Measurements from ENCODE around the gene PHPT1.

The PHPT1 gene

DNA sequence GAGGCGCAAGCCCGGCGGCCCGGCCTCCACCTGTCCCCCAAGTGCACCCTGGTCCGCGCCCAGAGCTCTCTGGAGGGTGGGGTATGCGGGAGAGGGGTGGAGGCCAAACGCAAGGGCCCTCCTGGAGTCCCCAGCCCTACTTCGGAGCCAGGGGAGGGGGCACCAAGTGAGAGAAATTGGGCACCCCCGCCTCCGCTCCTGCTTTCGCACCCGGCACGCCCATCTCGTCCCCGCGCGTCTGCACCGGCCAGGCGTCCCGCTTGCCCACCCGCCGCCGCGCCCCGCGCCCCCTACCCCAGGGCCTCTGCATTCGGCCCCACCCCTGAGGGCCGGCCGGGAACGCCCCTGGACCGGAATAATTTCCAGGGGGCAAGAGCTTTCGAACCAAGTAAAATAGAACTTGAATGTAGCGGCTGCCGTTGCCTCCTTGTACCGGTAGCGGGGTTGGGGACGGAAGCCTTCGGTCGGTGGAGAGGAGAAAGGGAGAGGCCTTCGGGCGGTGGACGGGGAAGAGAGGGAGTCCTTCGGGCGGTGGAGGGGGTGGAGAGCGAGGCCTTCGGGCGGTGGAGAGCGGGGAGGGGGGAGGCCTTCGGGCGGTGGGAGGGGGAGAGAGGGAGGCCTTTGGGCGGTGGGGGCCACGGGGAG is 694 bp upstream of the PHPT1 start:
- Mint-ChIP-seq H3K36me3 (peaks cover 55% of the 10 kb centered on the region), H3K9me3 (no peaks in the 10 kb centered on the region), H3K27ac (peak overlapping the region; percentile 92), H3K4me3 (peak overlapping the region; percentile 94), H3K4me1 (peaks cover 17% of the 10 kb centered on the region)
- peak in 1 of 2 donors; percentile 74 for DNase-seq (ENCODE audit: low spot score in 2 of 2)
- ATAC-seq: peak; percentile 9

- peak in 1 of 2 donors; percentile 51 for DNase-seq (ENCODE audit: low spot score in 2 of 2)
- Mint-ChIP-seq H3K4me3 (peak overlapping the region; percentile 94), H3K36me3 (peaks cover 51% of the 10 kb centered on the region), H3K9me3 (no peaks in the 10 kb centered on the region), H3K27ac (no peak overlapping the region), H3K4me1 (peaks cover 17% of the 10 kb centered on the region)
- no peak for ATAC-seq
Observed at GRCh38 chr9:136849960-136850865, 1.0 kb downstream of the PHPT1 start.

DNA sequence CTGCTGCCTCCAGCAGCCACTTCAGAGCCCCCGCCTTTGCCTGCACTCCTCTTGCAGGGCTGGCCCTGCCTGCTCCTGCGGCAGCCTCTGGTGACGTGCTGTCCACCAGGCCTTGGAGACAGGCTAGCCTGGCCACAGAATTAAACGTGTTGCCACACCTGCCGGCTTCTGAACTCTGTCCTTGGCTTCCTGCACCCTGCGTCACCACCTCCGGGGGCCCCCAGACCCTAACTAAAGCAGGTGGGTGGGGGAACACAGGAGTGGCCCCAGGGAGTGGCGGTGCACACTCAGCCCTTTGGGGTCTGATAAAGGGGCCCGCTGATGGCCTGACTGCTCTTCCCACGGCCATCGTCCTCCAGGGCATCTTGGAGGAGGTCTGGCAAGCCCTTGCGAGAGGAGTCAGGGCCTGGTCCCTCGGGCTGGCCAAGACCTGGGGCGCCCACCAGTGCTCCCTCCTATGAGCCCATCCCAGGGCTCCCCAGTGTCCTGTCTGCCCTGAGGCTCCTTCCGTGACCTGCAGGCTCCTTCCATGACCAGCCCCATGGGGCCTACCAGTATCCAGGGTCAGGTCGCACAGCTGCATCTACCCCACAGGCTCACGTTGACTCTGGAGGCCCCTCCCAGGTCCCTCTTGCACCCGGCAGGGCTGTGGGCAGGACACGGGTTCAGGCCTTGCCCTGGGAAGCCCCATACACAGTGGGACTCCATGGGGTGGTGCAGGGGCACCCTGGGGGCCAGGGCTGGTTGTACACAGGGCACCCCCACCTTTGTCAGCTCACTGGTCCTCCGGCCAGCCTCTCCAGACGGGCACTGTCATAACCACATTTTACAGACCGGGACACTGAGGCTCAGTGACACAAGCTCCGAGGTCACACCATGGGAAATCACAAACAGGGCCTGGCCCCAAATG is 1.9 kb downstream of the PHPT1 start:
- DNase-seq (ENCODE audit: low spot score in 2 of 2) (peak in 1 of 2 donors; percentile 53), ATAC-seq (no peak)
- peak overlapping the region; percentile 94 for H3K4me3 Mint-ChIP-seq
- peaks cover 51% of the 10 kb centered on the region for H3K36me3 Mint-ChIP-seq
- H3K4me1 Mint-ChIP-seq: peaks cover 17% of the 10 kb centered on the region
- H3K27ac Mint-ChIP-seq: no peak overlapping the region
- no peaks in the 10 kb centered on the region for H3K9me3 Mint-ChIP-seq

DNA sequence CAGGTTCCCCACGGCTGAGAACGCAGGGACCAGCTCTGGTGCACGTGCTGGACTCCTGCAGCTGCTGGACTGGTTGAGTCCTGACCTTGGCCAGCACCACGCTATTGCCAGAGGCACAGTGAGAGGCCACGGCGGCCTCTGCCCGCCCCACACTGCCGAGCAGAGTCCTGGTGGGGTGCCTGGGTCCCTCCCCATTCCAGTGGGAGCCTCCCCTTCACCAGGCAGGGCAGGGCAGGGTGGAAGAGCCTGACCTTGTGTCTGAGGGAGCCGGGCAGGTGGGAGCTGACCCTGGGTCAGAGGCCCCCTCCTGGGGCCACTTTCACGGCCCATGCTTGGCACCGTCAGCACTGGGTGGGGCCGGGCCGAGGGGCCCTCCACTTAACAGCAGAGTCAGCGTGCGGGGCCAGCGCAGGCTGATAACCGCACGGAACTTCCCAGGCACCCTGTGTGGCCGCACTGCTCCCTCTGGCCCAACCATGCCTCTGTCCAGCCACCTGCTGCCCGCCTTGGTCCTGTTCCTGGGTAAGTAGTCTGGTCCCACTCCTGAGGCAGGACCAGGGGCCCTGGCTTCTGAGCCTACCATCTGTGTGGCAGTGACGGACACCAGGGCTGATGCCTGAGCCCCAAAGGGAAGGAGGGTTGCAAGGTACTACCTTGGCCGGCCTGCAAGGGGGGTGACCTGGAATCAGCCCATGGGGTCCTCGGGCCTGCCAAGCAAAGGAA is 2.9 kb downstream of the PHPT1 start, which contains the start of gene MAMDC4:
Gene MAMDC4, plus strand, starts transcription at position 406 of the 723 bp plus-strand sequence. Its CDS starts 71 bp downstream, at position 477.
- Mint-ChIP-seq H3K27ac (no peak within 1 kb of the TSS), H3K9me3 (no peaks in the 10 kb centered on the region), H3K4me3 (peak within 1 kb of the TSS; percentile 94), H3K36me3 (peaks cover 51% of the 10 kb centered on the region), H3K4me1 (peaks cover 17% of the 10 kb centered on the region)
- ATAC-seq (no peak), DNase-seq (ENCODE audit: low spot score in 2 of 2) (no peak)

DNA sequence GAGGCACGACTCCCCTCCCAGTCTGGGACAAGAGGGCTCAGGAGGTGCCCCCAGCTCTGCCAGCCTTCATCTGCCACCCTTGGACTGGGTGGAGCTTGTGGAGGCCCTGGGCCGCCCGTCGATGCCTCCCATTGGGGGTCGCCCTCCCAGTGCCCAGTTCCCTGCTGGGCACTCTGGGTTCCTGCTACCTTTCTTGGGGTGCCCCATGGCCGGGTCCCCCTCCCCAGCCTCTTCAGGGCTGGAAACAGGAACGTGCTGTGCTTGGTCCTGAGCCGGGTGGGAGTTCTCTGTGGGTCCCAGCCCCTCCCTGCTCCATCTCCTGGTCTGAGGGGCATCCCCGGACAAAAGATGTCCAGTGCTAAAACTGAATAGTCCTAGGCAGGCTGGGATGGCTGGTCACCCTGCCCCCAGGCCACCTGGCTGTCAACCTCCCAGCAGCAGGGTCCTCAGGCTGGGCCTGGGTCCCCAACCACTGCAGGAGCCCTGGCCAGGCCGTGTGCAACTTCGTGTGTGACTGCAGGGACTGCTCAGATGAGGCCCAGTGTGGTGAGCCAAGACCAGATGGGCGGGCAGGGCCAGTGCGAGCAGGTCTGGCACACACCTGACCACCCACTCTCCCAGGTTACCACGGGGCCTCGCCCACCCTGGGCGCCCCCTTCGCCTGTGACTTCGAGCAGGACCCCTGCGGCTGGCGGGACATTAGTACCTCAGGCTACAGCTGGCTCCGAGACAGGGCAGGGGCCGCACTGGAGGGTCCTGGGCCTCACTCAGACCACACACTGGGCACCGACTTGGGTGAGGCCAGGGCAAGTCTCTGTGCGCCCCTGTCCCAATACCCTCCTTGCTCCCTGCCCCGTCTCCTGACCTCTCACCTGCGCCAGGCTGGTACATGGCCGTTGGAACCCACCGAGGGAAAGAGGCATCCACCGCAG is 3.7 kb downstream of the PHPT1 start:
- H3K9me3 Mint-ChIP-seq: no peaks in the 10 kb centered on the region
- no peak overlapping the region for H3K4me3 Mint-ChIP-seq
- ATAC-seq: no peak
- no peak overlapping the region for H3K27ac Mint-ChIP-seq
- H3K4me1 Mint-ChIP-seq: peaks cover 11% of the 10 kb centered on the region
- DNase-seq (ENCODE audit: low spot score in 2 of 2): no peak
- H3K36me3 Mint-ChIP-seq: peaks cover 43% of the 10 kb centered on the region

DNA sequence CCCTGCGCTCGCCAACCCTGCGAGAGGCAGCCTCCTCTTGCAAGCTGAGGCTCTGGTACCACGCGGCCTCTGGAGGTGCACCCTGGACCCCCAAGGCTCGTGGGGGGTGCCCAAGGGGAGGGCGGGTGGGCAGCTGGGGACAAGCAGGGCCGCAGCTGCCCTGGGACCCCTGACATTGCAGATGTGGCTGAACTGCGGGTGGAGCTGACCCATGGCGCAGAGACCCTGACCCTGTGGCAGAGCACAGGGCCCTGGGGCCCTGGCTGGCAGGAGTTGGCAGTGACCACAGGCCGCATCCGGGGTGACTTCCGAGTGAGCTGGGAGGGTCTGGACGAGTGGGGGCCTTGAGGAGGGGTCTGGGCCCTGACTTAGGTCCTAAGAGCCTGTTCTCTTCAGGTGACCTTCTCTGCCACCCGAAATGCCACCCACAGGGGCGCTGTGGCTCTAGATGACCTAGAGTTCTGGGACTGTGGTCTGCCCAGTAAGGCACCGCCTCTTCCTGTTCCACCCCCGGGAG is 4.4 kb downstream of the PHPT1 start:
- ATAC-seq: no peak
- Mint-ChIP-seq H3K4me1 (peaks cover 10% of the 10 kb centered on the region), H3K27ac (no peak overlapping the region), H3K9me3 (no peaks in the 10 kb centered on the region), H3K4me3 (no peak overlapping the region), H3K36me3 (peaks cover 36% of the 10 kb centered on the region)
- no peak for DNase-seq (ENCODE audit: low spot score in 2 of 2)

DNA sequence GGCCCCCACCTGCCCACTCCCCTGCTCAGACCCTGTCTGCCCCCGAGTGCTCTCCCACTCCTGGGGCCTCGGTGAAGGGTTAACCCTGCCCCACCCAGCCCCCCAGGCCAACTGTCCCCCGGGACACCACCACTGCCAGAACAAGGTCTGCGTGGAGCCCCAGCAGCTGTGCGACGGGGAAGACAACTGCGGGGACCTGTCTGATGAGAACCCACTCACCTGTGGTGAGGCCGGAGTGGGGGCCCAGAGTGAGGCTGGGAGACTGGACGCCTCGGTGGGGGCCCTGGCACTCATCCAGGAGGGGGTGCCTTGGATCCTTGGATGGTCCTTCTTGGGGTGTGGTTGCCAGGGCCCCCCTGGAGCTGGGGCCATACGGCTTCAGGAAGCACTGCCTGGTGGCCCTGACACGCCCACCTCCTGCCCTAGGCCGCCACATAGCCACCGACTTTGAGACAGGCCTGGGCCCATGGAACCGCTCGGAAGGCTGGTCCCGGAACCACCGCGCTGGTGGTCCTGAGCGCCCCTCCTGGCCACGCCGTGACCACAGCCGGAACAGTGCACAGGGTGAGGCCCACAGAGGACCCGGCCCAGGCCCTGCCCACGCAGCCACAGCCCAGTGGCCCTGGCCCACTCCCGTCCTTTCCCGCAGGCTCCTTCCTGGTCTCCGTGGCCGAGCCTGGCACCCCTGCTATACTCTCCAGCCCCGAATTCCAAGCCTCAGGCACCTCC is 5.1 kb downstream of the PHPT1 start:
- Mint-ChIP-seq H3K36me3 (peaks cover 30% of the 10 kb centered on the region), H3K4me1 (peaks cover 10% of the 10 kb centered on the region), H3K9me3 (no peaks in the 10 kb centered on the region), H3K4me3 (no peak overlapping the region), H3K27ac (no peak overlapping the region)
- ATAC-seq: no peak
- DNase-seq (ENCODE audit: low spot score in 2 of 2): no peak

DNA sequence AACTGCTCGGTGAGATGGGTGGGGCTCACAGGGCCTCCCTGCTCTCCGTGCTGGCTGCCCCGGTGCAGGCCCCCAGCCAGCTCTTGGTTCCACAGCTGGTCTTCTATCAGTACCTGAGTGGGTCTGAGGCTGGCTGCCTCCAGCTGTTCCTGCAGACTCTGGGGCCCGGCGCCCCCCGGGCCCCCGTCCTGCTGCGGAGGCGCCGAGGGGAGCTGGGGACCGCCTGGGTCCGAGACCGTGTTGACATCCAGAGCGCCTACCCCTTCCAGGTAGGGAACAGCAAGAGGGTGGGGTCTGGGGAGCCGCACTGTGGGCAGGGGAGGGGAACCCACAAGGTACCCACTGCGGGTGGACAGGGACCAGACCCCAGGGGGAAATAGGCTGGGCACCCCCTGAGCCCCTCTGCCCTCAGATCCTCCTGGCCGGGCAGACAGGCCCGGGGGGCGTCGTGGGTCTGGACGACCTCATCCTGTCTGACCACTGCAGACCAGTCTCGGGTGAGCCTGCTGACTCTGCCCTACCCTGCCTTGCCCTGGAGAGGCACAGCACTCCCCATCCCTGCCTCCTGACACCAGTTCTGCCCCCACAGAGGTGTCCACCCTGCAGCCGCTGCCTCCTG is 5.7 kb downstream of the PHPT1 start:
- no peak for ATAC-seq
- no peak overlapping the region for H3K27ac Mint-ChIP-seq

DNA sequence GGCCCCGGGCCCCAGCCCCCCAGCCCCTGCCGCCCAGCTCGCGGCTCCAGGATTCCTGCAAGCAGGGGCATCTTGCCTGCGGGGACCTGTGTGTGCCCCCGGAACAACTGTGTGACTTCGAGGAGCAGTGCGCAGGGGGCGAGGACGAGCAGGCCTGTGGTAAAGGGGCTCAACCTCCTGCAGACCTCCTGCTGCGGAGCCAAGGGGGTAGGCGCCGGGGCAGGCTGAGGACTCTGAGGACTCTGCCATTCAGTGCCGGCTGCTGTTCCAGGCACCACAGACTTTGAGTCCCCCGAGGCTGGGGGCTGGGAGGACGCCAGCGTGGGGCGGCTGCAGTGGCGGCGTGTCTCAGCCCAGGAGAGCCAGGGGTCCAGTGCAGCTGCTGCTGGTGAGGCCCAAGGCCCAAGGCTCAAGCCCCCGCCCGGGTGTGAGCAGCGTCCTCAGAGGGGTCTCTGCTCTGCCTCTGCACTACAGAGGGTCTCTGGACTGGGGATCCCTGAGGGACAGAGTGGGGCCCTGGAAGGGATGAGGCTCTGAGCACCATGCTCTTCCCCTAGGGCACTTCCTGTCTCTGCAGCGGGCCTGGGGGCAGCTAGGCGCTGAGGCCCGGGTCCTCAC is 6.4 kb downstream of the PHPT1 start:
- Mint-ChIP-seq H3K9me3 (no peaks in the 10 kb centered on the region), H3K36me3 (peaks cover 17% of the 10 kb centered on the region), H3K4me3 (no peak overlapping the region), H3K4me1 (no peaks in the 10 kb centered on the region), H3K27ac (no peak overlapping the region)
- DNase-seq (ENCODE audit: low spot score in 2 of 2) (no peak), ATAC-seq (no peak)

More for the DNA sequence above, 5.7 kb downstream of the PHPT1 start:
- no peak for DNase-seq (ENCODE audit: low spot score in 2 of 2)
- Mint-ChIP-seq H3K9me3 (no peaks in the 10 kb centered on the region), H3K36me3 (peaks cover 23% of the 10 kb centered on the region), H3K4me3 (no peak overlapping the region), H3K4me1 (peaks cover 5% of the 10 kb centered on the region)

- H3K27ac Mint-ChIP-seq: no peak overlapping the region
- H3K4me3 Mint-ChIP-seq: no peak overlapping the region
- no peaks in the 10 kb centered on the region for H3K9me3 Mint-ChIP-seq
- H3K36me3 Mint-ChIP-seq: peaks cover 12% of the 10 kb centered on the region
- no peak for DNase-seq (ENCODE audit: low spot score in 2 of 2)
- no peaks in the 10 kb centered on the region for H3K4me1 Mint-ChIP-seq
- ATAC-seq: no peak
Observed at GRCh38 chr9:136856079-136856476, 6.9 kb downstream of the PHPT1 start.

DNA sequence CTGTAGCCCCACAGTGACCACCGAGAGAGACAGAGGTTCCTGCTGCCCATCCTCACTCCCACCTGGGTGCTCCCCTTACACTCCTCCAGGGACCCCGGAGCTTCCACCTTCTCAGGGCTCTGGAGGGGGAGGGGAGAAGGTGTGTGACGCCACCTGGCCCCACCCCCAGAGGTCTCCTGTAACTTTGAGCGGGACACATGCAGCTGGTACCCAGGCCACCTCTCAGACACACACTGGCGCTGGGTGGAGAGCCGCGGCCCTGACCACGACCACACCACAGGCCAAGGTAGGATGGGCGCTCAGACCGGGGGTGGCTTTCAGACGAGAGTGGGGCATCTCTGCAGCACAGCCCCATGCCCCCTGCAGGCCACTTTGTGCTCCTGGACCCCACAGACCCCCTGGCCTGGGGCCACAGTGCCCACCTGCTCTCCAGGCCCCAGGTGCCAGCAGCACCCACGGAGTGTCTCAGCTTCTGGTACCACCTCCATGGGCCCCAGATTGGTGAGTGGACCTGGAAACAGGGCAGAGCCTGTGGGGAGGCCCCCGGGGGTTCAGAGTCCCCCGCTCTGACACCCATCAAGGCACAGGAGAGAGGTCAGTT is 7.4 kb downstream of the PHPT1 start:
- H3K9me3 Mint-ChIP-seq: no peaks in the 10 kb centered on the region
- ATAC-seq: no peak
- H3K36me3 Mint-ChIP-seq: peaks cover 12% of the 10 kb centered on the region
- H3K27ac Mint-ChIP-seq: no peak overlapping the region
- DNase-seq (ENCODE audit: low spot score in 2 of 2): no peak
- H3K4me3 Mint-ChIP-seq: no peak overlapping the region
- no peaks in the 10 kb centered on the region for H3K4me1 Mint-ChIP-seq

DNA sequence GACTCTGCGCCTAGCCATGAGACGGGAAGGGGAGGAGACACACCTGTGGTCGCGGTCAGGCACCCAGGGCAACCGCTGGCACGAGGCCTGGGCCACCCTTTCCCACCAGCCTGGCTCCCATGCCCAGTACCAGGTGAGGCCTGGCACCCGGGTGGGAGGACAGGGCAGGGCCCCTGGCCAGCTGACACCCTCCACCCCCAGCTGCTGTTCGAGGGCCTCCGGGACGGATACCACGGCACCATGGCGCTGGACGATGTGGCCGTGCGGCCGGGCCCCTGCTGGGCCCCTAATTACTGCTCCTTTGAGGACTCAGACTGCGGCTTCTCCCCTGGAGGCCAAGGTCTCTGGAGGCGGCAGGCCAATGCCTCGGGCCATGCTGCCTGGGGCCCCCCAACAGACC is 8.0 kb downstream of the PHPT1 start:
- no peak for DNase-seq (ENCODE audit: low spot score in 2 of 2)

More for the DNA sequence above, 8.0 kb downstream of the PHPT1 start:
- H3K4me1 Mint-ChIP-seq: no peaks in the 10 kb centered on the region
- H3K27ac Mint-ChIP-seq: peak overlapping the region; percentile 50
- H3K9me3 Mint-ChIP-seq: no peaks in the 10 kb centered on the region
- H3K36me3 Mint-ChIP-seq: peaks cover 15% of the 10 kb centered on the region
- H3K4me3 Mint-ChIP-seq: no peak overlapping the region
- no peak for ATAC-seq
